Testis (tissue), 3 donors: Measurements from ENCODE around the gene PCNX3. TPM values are rescaled to one million over a fixed set of nuclear protein-coding genes. Genes with fewer than 3 reads are reported as not detected.

Experiments
- DNase-seq: peaks from one replicate; pipeline ENCODE4 v3.0.0-alpha.2; 2019
- H3K27ac ChIP-seq, 2 donors: fragments of 200-600 bp; sonication (generic); one replicate each; pipeline ENCODE4 v1.5.1; 2019
- H3K27me3 ChIP-seq: fragments of 200-600 bp; sonication (generic); one replicate; pipeline ENCODE4 v1.5.1; 2019
- H3K36me3 ChIP-seq: fragments of 200-600 bp; sonication (generic); one replicate; pipeline ENCODE4 v1.5.1; 2017; ENCODE audit warnings: low read depth; ENCODE audit errors: missing control alignments
- H3K4me1 ChIP-seq: fragments of 200-600 bp; sonication (generic); one replicate; pipeline ENCODE4 v1.5.1; 2019
- H3K4me3 ChIP-seq, 2 donors: fragments of 200-600 bp; sonication (generic); one replicate each; pipeline ENCODE4 v1.5.1; 2017 to 2019
- H3K9me3 ChIP-seq: fragments of 200-600 bp; sonication (generic); one replicate; pipeline ENCODE4 v1.5.1; 2017
- CTCF ChIP-seq, 3 experiments: fragments of 450-650 bp in 2 of 3; fragments of 200-600 bp in 1 of 3; sonication (generic) in 1 of 3; IDR thresholded peaks; one replicate each; pipeline ENCODE4 v1.5.1; 2016 to 2019; ENCODE audit warnings: antibody characterized with exemption in 3 of 3, mild to moderate bottlenecking in 2 of 3, moderate library complexity in 1 of 3
- POLR2A ChIP-seq: fragments of 450-650 bp; IDR thresholded peaks from one replicate; pipeline ENCODE4 v1.6.1; 2017; ENCODE audit warnings: antibody characterized with exemption, mild to moderate bottlenecking, moderate library complexity
- WGBS, 2 donors: methylation state at CpG; one replicate each; pipeline ENCODE4 v1.1.5; 2018; 5-methylcytosine and 5-hydroxymethylcytosine counted together
- intact Hi-C: fragments of 100-400 bp; cut with DNase I; formaldehyde crosslinking; loops from one replicate; pipeline ENCODE4 v1.15.1; 2023; ENCODE audit warnings: low total_unique reads
- polyA plus RNA-seq: library from polyadenylated mRNA; stranded (reverse); fragments of 350-450 nt; fragmentation: Illumina TruSeq; extraction: RNeasy Lipid Tissue Mini Kit (QIAGEN cat#74804); gene quantifications from one replicate; pipeline ENCODE4 v1.2.3, GENCODE V29; 2014; ENCODE audit warnings: low read depth, low replicate concordance; ENCODE audit not compliant: insufficient read depth
- total RNA-seq, 2 donors: library from RNA; depleted of rRNA; stranded (reverse); fragments of >200 nt; gene quantifications; one replicate each; pipeline ENCODE4 v1.2.3, GENCODE V29; 2016

Gene PCNX3
- total and polyA plus RNA-seq, 3 donors from 2014 or later, result 61.4 to 87.6 (median 78.4) TPM

DNA sequence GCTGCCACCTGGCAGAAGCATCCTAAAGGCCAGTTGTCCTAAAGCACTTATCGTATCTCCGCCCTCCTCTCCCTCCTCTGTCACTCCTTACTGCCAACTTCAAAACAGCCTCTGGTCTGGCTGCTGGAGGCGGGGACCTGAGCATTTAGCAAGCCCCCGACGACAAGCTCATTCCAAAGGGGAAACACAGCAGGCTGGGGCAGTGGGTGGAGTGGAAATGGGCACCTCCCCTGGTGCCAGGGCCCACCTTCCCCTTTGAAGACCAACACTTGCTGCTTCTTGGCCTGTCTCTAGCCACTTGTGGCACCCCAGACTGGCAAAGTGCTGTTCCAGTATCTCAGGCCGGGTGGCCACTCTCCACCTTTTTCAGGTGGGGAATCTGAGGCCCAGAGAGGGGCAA is 5.2 kb upstream of the PCNX3 start:
- 42 to 67% methylated on average over 6 of the region's 6 CpGs for WGBS, 2 donors
- DNase-seq, result no peak
- no peaks in the 10 kb centered on the region for H3K27me3 ChIP-seq
- peaks cover 52% of the 10 kb centered on the region for H3K4me1 ChIP-seq
- H3K27ac ChIP-seq, result peak overlapping the region in 1 of 2 donors; percentile 22
- no peaks in the 10 kb centered on the region for H3K9me3 ChIP-seq
- intact Hi-C loops, result no loop called here
- H3K4me3 ChIP-seq, result no peak overlapping the region
- no peak for TF ChIP-seq CTCF (IDR thresholded peaks at IDR 0.05)
- no peak for TF ChIP-seq POLR2A
- no peaks in the 10 kb centered on the region for H3K36me3 ChIP-seq

DNA sequence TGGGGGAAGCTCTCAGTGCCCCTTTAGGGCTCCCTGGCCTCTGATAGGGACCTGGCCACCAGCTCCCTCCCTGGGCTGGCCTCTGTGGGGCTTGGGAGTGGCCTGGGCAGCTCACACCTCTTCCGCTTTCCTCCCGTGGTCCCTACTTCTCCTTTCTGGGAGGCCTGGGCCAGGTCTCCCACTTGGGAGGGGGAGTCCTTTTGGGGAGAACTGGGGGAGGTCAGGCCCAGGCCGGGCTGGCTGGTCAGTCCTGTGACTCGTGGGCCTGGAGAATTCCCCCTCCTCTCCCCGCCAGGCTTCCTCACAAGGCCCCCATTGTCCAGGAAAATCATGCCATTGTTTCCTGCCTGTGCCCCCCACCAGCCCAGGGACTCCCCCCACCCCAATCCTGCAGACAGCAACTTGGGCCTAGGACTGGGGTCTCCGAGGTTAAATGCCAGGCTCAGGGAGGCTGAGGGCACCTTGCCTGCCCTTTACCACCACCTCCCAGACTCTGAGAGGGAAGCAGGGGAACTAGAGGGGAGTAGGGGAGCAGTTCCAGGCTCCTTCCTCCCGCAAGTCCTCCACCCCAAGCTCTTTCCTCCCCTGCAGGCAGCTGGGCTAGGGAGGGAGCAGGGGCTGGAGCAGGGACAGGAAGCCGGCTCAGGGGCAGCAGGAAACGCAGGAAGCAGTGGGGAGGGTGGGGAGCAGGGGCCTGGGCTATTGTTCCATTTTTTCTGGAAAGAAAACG is 4.4 kb upstream of the PCNX3 start:
- Histone ChIP-seq H3K36me3 (no peaks in the 10 kb centered on the region), H3K4me3 (no peak overlapping the region), H3K27me3 (no peaks in the 10 kb centered on the region), H3K4me1 (peaks cover 53% of the 10 kb centered on the region), H3K27ac (peak overlapping the region; percentile 39 to 50), H3K9me3 (no peaks in the 10 kb centered on the region)
- TF ChIP-seq POLR2A, result no peak
- TF ChIP-seq CTCF (IDR thresholded peaks at IDR 0.05), result no peak
- intact Hi-C loops, result no loop called here
- 33 to 48% methylated on average over 10 of the region's 10 CpGs for WGBS, 2 donors
- DNase-seq, result no peak

DNA sequence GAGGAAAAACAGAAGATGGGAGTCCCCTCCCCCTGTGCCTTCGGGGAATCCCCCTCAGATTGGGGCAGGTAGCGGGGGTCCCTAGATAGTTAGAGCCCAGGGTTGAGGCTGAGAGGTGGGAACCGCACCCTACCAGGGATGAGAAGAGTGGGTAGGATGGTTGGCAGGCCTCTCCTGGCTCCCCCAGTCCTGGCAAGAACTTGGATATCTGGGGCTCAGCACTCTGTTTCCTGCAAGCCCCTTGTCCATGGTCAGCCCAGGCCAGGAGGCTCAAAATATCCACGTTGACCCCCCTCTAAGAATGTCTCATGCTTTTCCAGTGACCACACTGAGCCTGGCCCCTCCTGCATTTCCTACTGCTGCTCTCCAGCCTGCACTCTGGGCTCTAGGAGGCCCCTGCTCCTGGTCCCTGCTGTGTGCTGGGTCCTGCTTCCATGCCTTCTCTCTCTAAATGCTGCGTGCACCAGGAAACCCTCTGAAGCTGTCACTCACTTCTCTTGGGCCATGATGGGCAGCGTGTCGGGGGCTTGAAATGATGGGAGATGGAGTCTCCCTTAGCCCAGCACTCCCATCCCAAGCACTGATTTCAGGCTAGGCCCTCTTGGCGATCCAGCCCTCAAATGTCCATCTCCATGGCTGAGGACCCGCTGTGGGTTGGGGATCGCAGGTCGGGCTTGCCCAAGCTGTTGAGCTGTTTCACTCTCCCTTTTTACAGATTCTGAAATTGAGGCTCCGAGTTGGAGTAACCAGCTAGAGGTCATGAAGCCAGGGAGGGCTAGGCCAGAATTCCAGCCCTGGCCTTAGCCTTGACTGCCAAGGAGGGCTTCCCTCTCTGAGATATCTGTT is 3.6 kb upstream of the PCNX3 start:
- intact Hi-C loops, result no loop called here
- Histone ChIP-seq H3K4me3 (no peak overlapping the region), H3K4me1 (peaks cover 55% of the 10 kb centered on the region), H3K9me3 (no peaks in the 10 kb centered on the region), H3K27me3 (no peaks in the 10 kb centered on the region), H3K36me3 (no peaks in the 10 kb centered on the region), H3K27ac (peak overlapping the region; percentile 39 to 77)
- WGBS, 2 donors, result 52 to 61% methylated on average over 12 of the region's 12 CpGs
- TF ChIP-seq POLR2A, result no peak
- no peak for TF ChIP-seq CTCF (IDR thresholded peaks at IDR 0.05)
- no peak for DNase-seq

- TF ChIP-seq POLR2A (no peak), CTCF (IDR thresholded peaks at IDR 0.05) (no peak)
- Histone ChIP-seq H3K27ac (peak overlapping the region; percentile 77 to 91), H3K4me1 (peaks cover 53% of the 10 kb centered on the region), H3K9me3 (no peaks in the 10 kb centered on the region), H3K4me3 (peak overlapping the region; percentile 75 to 83), H3K27me3 (no peaks in the 10 kb centered on the region), H3K36me3 (no peaks in the 10 kb centered on the region)
- WGBS, 2 donors, result 43 to 52% methylated on average over 3 to 7 of the region's 7 CpGs
- DNase-seq, result no peak
- intact Hi-C loops, result no loop called here
Observed at GRCh38 chr11:65612691-65613090, 2.9 kb upstream of the PCNX3 start.
